SK-N-DZ (cell line): ENCODE data around the gene GPR107. TPM values are rescaled to one million over a fixed set of nuclear protein-coding genes. Genes with fewer than 3 reads are reported as not detected.
"Not testable (repeated sequence)": the region's sequence is repeated elsewhere in the genome, so short reads cannot be mapped to it uniquely, and the experiment has no call there.

ENCODE experiments used
- DNase-seq: peaks from one replicate; pipeline ENCODE4 v3.0.0-alpha.2; 2015; ENCODE audit warnings: low spot score
- polyA plus RNA-seq, 2 experiments: library from polyadenylated mRNA; depleted of rRNA; stranded (reverse); fragments of >200 nt; gene quantifications; 2 replicates each; pipeline ENCODE4 v1.2.3, GENCODE V29; 2014

GPR107 gene
- 17.5 and 18.2 TPM in 2 replicates for polyA plus RNA-seq (2014; cell fraction: cytosol; rRNA removed)
- polyA plus RNA-seq (2014; cell fraction: nucleus; rRNA removed): 11.1 and 15.2 TPM in 2 replicates

- DNase-seq: peak; percentile 74
Observed at GRCh38 chr9:130053504-130054324, at the start of gene GPR107. Gene GPR107 (plus strand): TSS chr9:130053906. CDS start chr9:130053933, 27 bp downstream.

GRCh38 chr9:130003943-130004552, 49.7 kb upstream of the GPR107 start:
- no peak for DNase-seq

GRCh38 chr9:130006952-130007351, 46.8 kb upstream of the GPR107 start:
- DNase-seq: not testable (repeated sequence)

GRCh38 chr9:130008538-130008937, 45.2 kb upstream of the GPR107 start:
- DNase-seq: no peak

GRCh38 chr9:130009546-130009945, 44.2 kb upstream of the GPR107 start:
- not testable (repeated sequence) for DNase-seq

GRCh38 chr9:130010151-130010988, 43.3 kb upstream of the GPR107 start:
- DNase-seq: peak; percentile 52

- no peak for DNase-seq
Observed at GRCh38 chr9:130013326-130013725, 40.4 kb upstream of the GPR107 start.

- no peak for DNase-seq
Observed at GRCh38 chr9:130015353-130016019, 38.2 kb upstream of the GPR107 start.

- no peak for DNase-seq
Observed at GRCh38 chr9:130017076-130017475, 36.6 kb upstream of the GPR107 start.

- not testable (repeated sequence) for DNase-seq
Observed at GRCh38 chr9:130017510-130017909, 36.2 kb upstream of the GPR107 start.

- DNase-seq: no peak
Observed at GRCh38 chr9:130018265-130018664, 35.4 kb upstream of the GPR107 start.

- no peak for DNase-seq
Observed at GRCh38 chr9:130020618-130021017, 33.1 kb upstream of the GPR107 start.

- no peak for DNase-seq
Observed at GRCh38 chr9:130021123-130021522, 32.6 kb upstream of the GPR107 start.

- not testable (repeated sequence) for DNase-seq
Observed at GRCh38 chr9:130021842-130022241, 31.9 kb upstream of the GPR107 start.

- DNase-seq: no peak
Observed at GRCh38 chr9:130022566-130023143, 31.1 kb upstream of the GPR107 start.

GRCh38 chr9:130023144-130023787, 30.4 kb upstream of the GPR107 start:
- DNase-seq: no peak

GRCh38 chr9:130023994-130024596, 29.6 kb upstream of the GPR107 start:
- DNase-seq: no peak

- no peak for DNase-seq
Observed at GRCh38 chr9:130024597-130024994, 29.1 kb upstream of the GPR107 start.

GRCh38 chr9:130026583-130027340, 26.9 kb upstream of the GPR107 start:
- DNase-seq: no peak
